ENCODE data around the gene TSSC4. TPM values are rescaled to one million over a fixed set of nuclear protein-coding genes. Genes with fewer than 3 reads are reported as not detected.
A peak's percentile ranks its signal among the peaks of the same experiment; 100 is the strongest.
"Not testable (repeated sequence)": the region's sequence is repeated elsewhere in the genome, so short reads cannot be mapped to it uniquely, and the experiment has no call there.

The TSSC4 gene
- total RNA-seq (2014; rRNA removed; shearing (Covaris generic); ENCODE audit: low replicate concordance), result 58.7 and 90.1 TPM in 2 replicates

- Histone ChIP-seq H3K4me3 (peak within 1 kb of the TSS; percentile 96), H3K36me3 (peaks cover 68% of the 10 kb centered on the region), H3K9me3 (no peaks in the 10 kb centered on the region), H3K27me3 (no peaks in the 10 kb centered on the region)
- DNase-seq, result peak; percentile 99
Measured at GRCh38 chr11:2400069-2400761, at the start of gene TSSC4. Gene TSSC4, plus strand, starts transcription at chr11:2400750. Its CDS starts 1,884 bp downstream, at chr11:2402634.

GRCh38 chr11:2351701-2352100 lies 48.8 kb upstream of the TSSC4 start:
- H3K27me3 ChIP-seq, result no peaks in the 10 kb centered on the region
- no peaks in the 10 kb centered on the region for H3K36me3 ChIP-seq
- H3K9me3 ChIP-seq, result peaks cover 14% of the 10 kb centered on the region
- no peak for DNase-seq
- no peak overlapping the region for H3K4me3 ChIP-seq

- Histone ChIP-seq H3K36me3 (no peaks in the 10 kb centered on the region), H3K9me3 (peaks cover 14% of the 10 kb centered on the region), H3K4me3 (no peak overlapping the region), H3K27me3 (no peaks in the 10 kb centered on the region)
- DNase-seq, result no peak
Measured at GRCh38 chr11:2352420-2352819, 48.1 kb upstream of the TSSC4 start.

GRCh38 chr11:2355000-2355644 lies 45.4 kb upstream of the TSSC4 start:
- no peaks in the 10 kb centered on the region for H3K36me3 ChIP-seq
- DNase-seq, result no peak

GRCh38 chr11:2357246-2357645 lies 43.3 kb upstream of the TSSC4 start:
- DNase-seq, result no peak
- H3K27me3 ChIP-seq, result no peaks in the 10 kb centered on the region
- no peaks in the 10 kb centered on the region for H3K9me3 ChIP-seq
- H3K36me3 ChIP-seq, result no peaks in the 10 kb centered on the region
- no peak overlapping the region for H3K4me3 ChIP-seq

More at GRCh38 chr11:2355000-2355644, 45.4 kb upstream of the TSSC4 start:
- Histone ChIP-seq H3K9me3 (peaks cover 2% of the 10 kb centered on the region; the same call in 1 of the 2 replicates), H3K27me3 (no peaks in the 10 kb centered on the region), H3K4me3 (no peak overlapping the region)

- not testable (repeated sequence) for H3K27me3 ChIP-seq, H3K9me3 ChIP-seq, H3K4me3 ChIP-seq, DNase-seq, H3K36me3 ChIP-seq
Measured at GRCh38 chr11:2357651-2358050, 42.9 kb upstream of the TSSC4 start.

GRCh38 chr11:2358754-2359442 lies 41.7 kb upstream of the TSSC4 start:
- DNase-seq, result no peak
- Histone ChIP-seq H3K36me3 (no peaks in the 10 kb centered on the region), H3K9me3 (no peaks in the 10 kb centered on the region), H3K4me3 (no peak overlapping the region), H3K27me3 (no peaks in the 10 kb centered on the region)

- no peak overlapping the region for H3K4me3 ChIP-seq
- no peak for DNase-seq
- H3K36me3 ChIP-seq, result no peaks in the 10 kb centered on the region
Measured at GRCh38 chr11:2359557-2359956, 41.0 kb upstream of the TSSC4 start.

GRCh38 chr11:2360081-2360642 lies 40.4 kb upstream of the TSSC4 start:
- Histone ChIP-seq H3K36me3 (no peaks in the 10 kb centered on the region), H3K27me3 (no peaks in the 10 kb centered on the region), H3K9me3 (no peaks in the 10 kb centered on the region), H3K4me3 (no peak overlapping the region)
- DNase-seq, result no peak

More at GRCh38 chr11:2359557-2359956, 41.0 kb upstream of the TSSC4 start:
- H3K9me3 ChIP-seq, result no peaks in the 10 kb centered on the region
- no peaks in the 10 kb centered on the region for H3K27me3 ChIP-seq

- Histone ChIP-seq H3K4me3 (no peak overlapping the region), H3K27me3 (no peaks in the 10 kb centered on the region), H3K36me3 (no peaks in the 10 kb centered on the region), H3K9me3 (no peaks in the 10 kb centered on the region)
- no peak for DNase-seq
Measured at GRCh38 chr11:2361565-2361964, 39.0 kb upstream of the TSSC4 start.

- H3K4me3 ChIP-seq, result no peak overlapping the region
- no peaks in the 10 kb centered on the region for H3K36me3 ChIP-seq
- H3K9me3 ChIP-seq, result no peaks in the 10 kb centered on the region
- H3K27me3 ChIP-seq, result no peaks in the 10 kb centered on the region
- no peak for DNase-seq
Measured at GRCh38 chr11:2362414-2362813, 38.1 kb upstream of the TSSC4 start.

GRCh38 chr11:2363130-2363529 lies 37.4 kb upstream of the TSSC4 start:
- H3K4me3 ChIP-seq, result no peak overlapping the region
- no peaks in the 10 kb centered on the region for H3K27me3 ChIP-seq
- no peaks in the 10 kb centered on the region for H3K9me3 ChIP-seq
- no peak for DNase-seq
- no peaks in the 10 kb centered on the region for H3K36me3 ChIP-seq

GRCh38 chr11:2363577-2364370 lies 36.8 kb upstream of the TSSC4 start:
- Histone ChIP-seq H3K27me3 (no peaks in the 10 kb centered on the region), H3K4me3 (no peak overlapping the region), H3K36me3 (no peaks in the 10 kb centered on the region), H3K9me3 (no peaks in the 10 kb centered on the region)
- DNase-seq, result no peak

- DNase-seq, result not testable (repeated sequence)
Measured at GRCh38 chr11:2364386-2364785, 36.2 kb upstream of the TSSC4 start.

GRCh38 chr11:2365571-2366210 lies 34.9 kb upstream of the TSSC4 start:
- no peaks in the 10 kb centered on the region for H3K9me3 ChIP-seq
- no peak for DNase-seq
- no peaks in the 10 kb centered on the region for H3K36me3 ChIP-seq
- no peak overlapping the region for H3K4me3 ChIP-seq
- no peaks in the 10 kb centered on the region for H3K27me3 ChIP-seq

More at GRCh38 chr11:2364386-2364785, 36.2 kb upstream of the TSSC4 start:
- H3K36me3 ChIP-seq, H3K27me3 ChIP-seq, H3K9me3 ChIP-seq, H3K4me3 ChIP-seq: not testable (repeated sequence)

GRCh38 chr11:2366276-2366675 lies 34.3 kb upstream of the TSSC4 start:
- DNase-seq, result no peak
- Histone ChIP-seq H3K4me3 (no peak overlapping the region), H3K9me3 (no peaks in the 10 kb centered on the region; the same call in 1 of the 2 replicates)

More at GRCh38 chr11:2366276-2366675, 34.3 kb upstream of the TSSC4 start:
- Histone ChIP-seq H3K36me3 (no peaks in the 10 kb centered on the region), H3K27me3 (no peaks in the 10 kb centered on the region)

Data from MG63 (cell line).